HepG2 (cell line): ENCODE results near the gene GFOD1.

Experiments used
- ATF7 ChIP-seq, 2 experiments: fragments of 450-650 bp in 1 of 2; sonication (generic) in 1 of 2; formaldehyde crosslinking in 1 of 2; IDR thresholded peaks; 2 replicates each; pipeline versions ENCODE4 v1.4.0 to v1.6.1; 2016 to 2020; ENCODE audit warnings: antibody characterized with exemption in 1 of 2, mild to moderate bottlenecking in 1 of 2, missing genetic modification reagents in 1 of 2
- ERF ChIP-seq: IDR thresholded peaks from 2 replicates; pipeline ENCODE4 v1.6.1; 2018; ENCODE audit warnings: missing biosample characterization, missing genetic modification reagents
- ESRRA ChIP-seq: sonication (generic); formaldehyde crosslinking; IDR thresholded peaks from 2 replicates; pipeline ENCODE4 v1.5.1; 2020; ENCODE audit warnings: mild to moderate bottlenecking, low read depth, missing genetic modification reagents
- FOXK1 ChIP-seq: sonication (generic); formaldehyde crosslinking; IDR thresholded peaks from 2 replicates; pipeline ENCODE4 v1.4.0; 2020; ENCODE audit warnings: low read depth, missing genetic modification reagents, borderline replicate concordance
- MAFF ChIP-seq: IDR thresholded peaks from 2 replicates; pipeline ENCODE4 v1.6.1; 2011; ENCODE audit warnings: low read depth, low read length, improper control_type of control experiment
- NONO ChIP-seq, 2 experiments: fragments of 450-650 bp in 1 of 2; sonication (generic) in 1 of 2; formaldehyde crosslinking in 1 of 2; IDR thresholded peaks in 1 of 2; conservative IDR thresholded peaks in 1 of 2; 2 replicates each; pipeline versions ENCODE4 v1.6.1 to v1.8.0; 2017 to 2022; ENCODE audit warnings: mild to moderate bottlenecking in 1 of 2, missing genetic modification reagents in 1 of 2, moderate library complexity in 1 of 2
- POLR2AphosphoS5 ChIP-seq: IDR thresholded peaks from 2 replicates; pipeline ENCODE4 v1.6.1; 2012; ENCODE audit warnings: low read depth, low read length
- SP2 ChIP-seq: sonication (generic); formaldehyde crosslinking; IDR thresholded peaks from 2 replicates; pipeline ENCODE4 v1.5.1; 2020; ENCODE audit warnings: mild to moderate bottlenecking, missing genetic modification reagents
- TF ChIP-seq, protein P1 (sequence below): sonication (generic); formaldehyde crosslinking; IDR thresholded peaks from 2 replicates; pipeline ENCODE4 v1.5.1; 2020; ENCODE audit warnings: mild to moderate bottlenecking, missing genetic modification reagents, moderate library complexity
- TF ChIP-seq, protein P2 (sequence below): sonication (generic); formaldehyde crosslinking; IDR thresholded peaks from 2 replicates; pipeline ENCODE4 v1.4.0; 2020; ENCODE audit warnings: missing genetic modification reagents
- TF ChIP-seq, protein P3 (sequence below), 2 experiments: IDR thresholded peaks; 2 replicates each; pipeline ENCODE4 v1.6.1; 2011 to 2012; ENCODE audit warnings: low read length in 2 of 2, borderline replicate concordance in 1 of 2, low read depth in 1 of 2, mild to moderate bottlenecking in 1 of 2, moderate library complexity in 1 of 2

DNA sequence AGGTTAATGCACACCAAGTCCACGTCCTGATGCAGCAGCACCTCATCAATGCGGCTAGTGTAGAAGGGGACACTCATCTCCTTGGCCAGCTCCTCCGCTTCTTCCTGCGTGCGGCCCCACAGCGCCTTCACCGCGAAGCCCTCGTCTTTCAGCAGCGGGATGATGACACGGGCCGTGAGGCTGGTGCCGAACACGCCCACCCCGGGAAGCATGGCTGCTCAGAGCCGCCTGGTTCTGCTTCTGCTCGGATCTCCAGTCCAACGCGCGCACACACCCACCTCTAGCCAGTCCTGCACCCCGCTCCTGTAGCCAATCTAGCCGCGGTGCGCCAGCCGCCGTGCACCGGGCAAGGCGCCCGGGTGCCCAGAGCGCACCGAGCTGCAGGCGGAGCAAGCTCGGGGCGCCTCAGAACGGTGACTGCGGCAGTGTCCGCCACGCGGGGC, 700 bp downstream of the GFOD1 start:
- TF ChIP-seq ESRRA (CRISPR knock-in tag) (no peak), SP2 (CRISPR knock-in tag) (no peak), ATF7 (IDR thresholded peaks at IDR 0.05) (no peak), ATF7 (CRISPR knock-in tag; IDR thresholded peaks at IDR 0.05) (no peak), FOXK1 (CRISPR knock-in tag) (no peak), ERF (CRISPR knock-in tag) (no peak), POLR2AphosphoS5 (no peak), MAFF (no peak), NONO (IDR thresholded peaks at IDR 0.05) (no peak), NONO (CRISPR knock-in tag; conservative IDR thresholded peaks at IDR 0.05) (no peak)
- TF ChIP-seq, protein P1, sequence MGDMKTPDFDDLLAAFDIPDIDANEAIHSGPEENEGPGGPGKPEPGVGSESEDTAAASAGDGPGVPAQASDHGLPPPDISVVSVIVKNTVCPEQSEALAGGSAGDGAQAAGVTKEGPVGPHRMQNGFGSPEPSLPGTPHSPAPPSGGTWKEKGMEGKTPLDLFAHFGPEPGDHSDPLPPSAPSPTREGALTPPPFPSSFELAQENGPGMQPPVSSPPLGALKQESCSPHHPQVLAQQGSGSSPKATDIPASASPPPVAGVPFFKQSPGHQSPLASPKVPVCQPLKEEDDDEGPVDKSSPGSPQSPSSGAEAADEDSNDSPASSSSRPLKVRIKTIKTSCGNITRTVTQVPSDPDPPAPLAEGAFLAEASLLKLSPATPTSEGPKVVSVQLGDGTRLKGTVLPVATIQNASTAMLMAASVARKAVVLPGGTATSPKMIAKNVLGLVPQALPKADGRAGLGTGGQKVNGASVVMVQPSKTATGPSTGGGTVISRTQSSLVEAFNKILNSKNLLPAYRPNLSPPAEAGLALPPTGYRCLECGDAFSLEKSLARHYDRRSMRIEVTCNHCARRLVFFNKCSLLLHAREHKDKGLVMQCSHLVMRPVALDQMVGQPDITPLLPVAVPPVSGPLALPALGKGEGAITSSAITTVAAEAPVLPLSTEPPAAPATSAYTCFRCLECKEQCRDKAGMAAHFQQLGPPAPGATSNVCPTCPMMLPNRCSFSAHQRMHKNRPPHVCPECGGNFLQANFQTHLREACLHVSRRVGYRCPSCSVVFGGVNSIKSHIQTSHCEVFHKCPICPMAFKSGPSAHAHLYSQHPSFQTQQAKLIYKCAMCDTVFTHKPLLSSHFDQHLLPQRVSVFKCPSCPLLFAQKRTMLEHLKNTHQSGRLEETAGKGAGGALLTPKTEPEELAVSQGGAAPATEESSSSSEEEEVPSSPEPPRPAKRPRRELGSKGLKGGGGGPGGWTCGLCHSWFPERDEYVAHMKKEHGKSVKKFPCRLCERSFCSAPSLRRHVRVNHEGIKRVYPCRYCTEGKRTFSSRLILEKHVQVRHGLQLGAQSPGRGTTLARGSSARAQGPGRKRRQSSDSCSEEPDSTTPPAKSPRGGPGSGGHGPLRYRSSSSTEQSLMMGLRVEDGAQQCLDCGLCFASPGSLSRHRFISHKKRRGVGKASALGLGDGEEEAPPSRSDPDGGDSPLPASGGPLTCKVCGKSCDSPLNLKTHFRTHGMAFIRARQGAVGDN (CRISPR knock-in tag), result peak; percentile 65
- TF ChIP-seq, protein P2, sequence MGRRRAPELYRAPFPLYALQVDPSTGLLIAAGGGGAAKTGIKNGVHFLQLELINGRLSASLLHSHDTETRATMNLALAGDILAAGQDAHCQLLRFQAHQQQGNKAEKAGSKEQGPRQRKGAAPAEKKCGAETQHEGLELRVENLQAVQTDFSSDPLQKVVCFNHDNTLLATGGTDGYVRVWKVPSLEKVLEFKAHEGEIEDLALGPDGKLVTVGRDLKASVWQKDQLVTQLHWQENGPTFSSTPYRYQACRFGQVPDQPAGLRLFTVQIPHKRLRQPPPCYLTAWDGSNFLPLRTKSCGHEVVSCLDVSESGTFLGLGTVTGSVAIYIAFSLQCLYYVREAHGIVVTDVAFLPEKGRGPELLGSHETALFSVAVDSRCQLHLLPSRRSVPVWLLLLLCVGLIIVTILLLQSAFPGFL (CRISPR knock-in tag), result no peak
- TF ChIP-seq, protein P3, sequence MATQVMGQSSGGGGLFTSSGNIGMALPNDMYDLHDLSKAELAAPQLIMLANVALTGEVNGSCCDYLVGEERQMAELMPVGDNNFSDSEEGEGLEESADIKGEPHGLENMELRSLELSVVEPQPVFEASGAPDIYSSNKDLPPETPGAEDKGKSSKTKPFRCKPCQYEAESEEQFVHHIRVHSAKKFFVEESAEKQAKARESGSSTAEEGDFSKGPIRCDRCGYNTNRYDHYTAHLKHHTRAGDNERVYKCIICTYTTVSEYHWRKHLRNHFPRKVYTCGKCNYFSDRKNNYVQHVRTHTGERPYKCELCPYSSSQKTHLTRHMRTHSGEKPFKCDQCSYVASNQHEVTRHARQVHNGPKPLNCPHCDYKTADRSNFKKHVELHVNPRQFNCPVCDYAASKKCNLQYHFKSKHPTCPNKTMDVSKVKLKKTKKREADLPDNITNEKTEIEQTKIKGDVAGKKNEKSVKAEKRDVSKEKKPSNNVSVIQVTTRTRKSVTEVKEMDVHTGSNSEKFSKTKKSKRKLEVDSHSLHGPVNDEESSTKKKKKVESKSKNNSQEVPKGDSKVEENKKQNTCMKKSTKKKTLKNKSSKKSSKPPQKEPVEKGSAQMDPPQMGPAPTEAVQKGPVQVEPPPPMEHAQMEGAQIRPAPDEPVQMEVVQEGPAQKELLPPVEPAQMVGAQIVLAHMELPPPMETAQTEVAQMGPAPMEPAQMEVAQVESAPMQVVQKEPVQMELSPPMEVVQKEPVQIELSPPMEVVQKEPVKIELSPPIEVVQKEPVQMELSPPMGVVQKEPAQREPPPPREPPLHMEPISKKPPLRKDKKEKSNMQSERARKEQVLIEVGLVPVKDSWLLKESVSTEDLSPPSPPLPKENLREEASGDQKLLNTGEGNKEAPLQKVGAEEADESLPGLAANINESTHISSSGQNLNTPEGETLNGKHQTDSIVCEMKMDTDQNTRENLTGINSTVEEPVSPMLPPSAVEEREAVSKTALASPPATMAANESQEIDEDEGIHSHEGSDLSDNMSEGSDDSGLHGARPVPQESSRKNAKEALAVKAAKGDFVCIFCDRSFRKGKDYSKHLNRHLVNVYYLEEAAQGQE (IDR thresholded peaks at IDR 0.05; ENCODE audit: borderline replicate concordance in 1 of 2, low read depth in 1 of 2, low read length in 2 of 2), result no peak
